Measurements from ENCODE around the gene MAP4K4. TPM values are rescaled to one million over a fixed set of nuclear protein-coding genes. Genes with fewer than 3 reads are reported as not detected.
"Not testable (repeated sequence)": the region's sequence is repeated elsewhere in the genome, so short reads cannot be mapped to it uniquely, and the experiment has no call there.

MAP4K4 gene
- total and polyA plus RNA-seq, 2 experiments from 2014 or later: 20.3 to 115 TPM

- no peak for TF ChIP-seq EZH2phosphoT487 (IDR thresholded peaks at IDR 0.05; ENCODE audit: insufficient read depth, low read depth)
Measured at GRCh38 chr2:101912545-101912944, 215.0 kb downstream of the MAP4K4 start.

DNA sequence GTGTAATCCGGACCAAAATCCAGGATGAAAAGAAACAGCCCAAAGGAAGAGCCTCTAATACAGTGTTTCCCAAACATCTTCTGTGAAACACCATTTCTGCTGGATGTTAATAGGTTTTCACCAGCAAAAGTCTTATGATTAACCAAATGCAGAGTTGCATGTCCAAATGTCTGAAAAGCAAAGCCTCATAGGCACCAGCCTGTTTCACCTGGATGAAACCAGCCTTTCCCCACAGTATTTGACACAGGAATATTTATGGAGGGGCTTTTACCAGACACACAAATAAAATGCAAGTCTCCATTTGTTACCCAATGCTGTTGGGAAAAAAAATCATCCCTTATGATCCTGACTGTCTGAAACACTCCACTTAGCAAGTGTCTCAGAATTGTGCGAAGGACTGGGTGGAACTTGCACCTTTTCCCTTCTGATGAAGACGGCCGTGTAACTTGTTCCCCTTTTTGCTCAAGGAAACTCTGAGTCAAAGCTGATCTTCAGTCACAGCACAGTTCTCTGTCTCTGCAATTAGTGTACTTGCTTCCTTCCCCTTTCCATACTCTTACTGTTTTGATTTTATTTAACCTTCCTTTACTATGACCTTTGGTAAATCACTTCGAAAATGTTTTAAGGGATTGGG lies 223.9 kb downstream of the MAP4K4 start:
- Histone ChIP-seq H3K9me2 (ENCODE audit: insufficient read depth) (no peaks in the 10 kb centered on the region), H3F3A (ENCODE audit: insufficient read depth) (no peaks in the 10 kb centered on the region), H3K79me2 (ENCODE audit: insufficient read depth) (no peaks in the 10 kb centered on the region), H3K4me1 (ENCODE audit: insufficient read depth) (no peaks in the 10 kb centered on the region), H2AFZ (no peak overlapping the region), H3K27ac (no peak overlapping the region), H3K36me3 (ENCODE audit: low read depth) (no peaks in the 10 kb centered on the region), H3K9ac (no peak overlapping the region), H3K4me2 (ENCODE audit: unreplicated experiment) (no peak overlapping the region), H3K4me3 (no peak overlapping the region), H3K9me3 (ENCODE audit: low read depth) (peaks cover 2% of the 10 kb centered on the region), H3K27me3 (replicated peaks; ENCODE audit: insufficient read depth) (no peaks in the 10 kb centered on the region), H4K20me1 (ENCODE audit: insufficient read depth) (no peaks in the 10 kb centered on the region)
- in situ Hi-C loops (cut with MboI): loop anchor here (25.0 kb wide), 1 partner anchor 516 kb away; no protein-coding TSS in a partner anchor
- no peak for TF ChIP-seq EZH2 (IDR thresholded peaks at IDR 0.05; ENCODE audit: insufficient read depth, poor library complexity, severe bottlenecking)
- TF ChIP-seq EZH2phosphoT487 (IDR thresholded peaks at IDR 0.05; ENCODE audit: insufficient read depth, low read depth): no peak
- DNase-seq: no peak
- 86 to 90% methylated on average over 5 of the region's 5 CpGs for WGBS, 2 experiments (ENCODE audit: low coverage in 1 of 2, low lambda C conversion rate in 2 of 2, missing lambda C conversion rate in 2 of 2)

More at GRCh38 chr2:101912545-101912944, 215.0 kb downstream of the MAP4K4 start:
- Histone ChIP-seq H3F3A (ENCODE audit: insufficient read depth) (no peaks in the 10 kb centered on the region), H3K9ac (no peak overlapping the region), H3K4me1 (ENCODE audit: insufficient read depth) (no peaks in the 10 kb centered on the region), H3K27me3 (replicated peaks; ENCODE audit: insufficient read depth) (no peaks in the 10 kb centered on the region), H3K79me2 (ENCODE audit: insufficient read depth) (no peaks in the 10 kb centered on the region), H4K20me1 (ENCODE audit: insufficient read depth) (no peaks in the 10 kb centered on the region), H3K4me2 (ENCODE audit: unreplicated experiment) (no peak overlapping the region), H3K36me3 (ENCODE audit: low read depth) (no peaks in the 10 kb centered on the region), H3K9me2 (ENCODE audit: insufficient read depth) (no peaks in the 10 kb centered on the region), H3K4me3 (no peak overlapping the region), H3K27ac (no peak overlapping the region), H2AFZ (no peak overlapping the region), H3K9me3 (ENCODE audit: low read depth) (peaks cover 6% of the 10 kb centered on the region)
- in situ Hi-C loops (cut with MboI): loop anchor here (25.0 kb wide), 1 partner anchor 525 kb away; no protein-coding TSS in a partner anchor
- DNase-seq: no peak
- WGBS, 2 experiments (ENCODE audit: low coverage in 1 of 2, low lambda C conversion rate in 2 of 2, missing lambda C conversion rate in 2 of 2): 95% methylated on average over 2 of the region's 2 CpGs

GRCh38 chr2:101921953-101922325 lies 224.4 kb downstream of the MAP4K4 start:
- no peaks in the 10 kb centered on the region for H3K4me1 ChIP-seq (ENCODE audit: insufficient read depth)
- in situ Hi-C loops (cut with MboI): loop anchor here (25.0 kb wide), 1 partner anchor 515 kb away; no protein-coding TSS in a partner anchor
- no peak for DNase-seq
- H3K9ac ChIP-seq: no peak overlapping the region
- no peaks in the 10 kb centered on the region for H3K27me3 ChIP-seq (replicated peaks; ENCODE audit: insufficient read depth)
- no peak overlapping the region for H2AFZ ChIP-seq
- H3K27ac ChIP-seq: no peak overlapping the region
- no peak overlapping the region for H3K4me3 ChIP-seq
- no peaks in the 10 kb centered on the region for H3K79me2 ChIP-seq (ENCODE audit: insufficient read depth)
- peaks cover 2% of the 10 kb centered on the region for H3K9me3 ChIP-seq (ENCODE audit: low read depth)
- no peaks in the 10 kb centered on the region for H3F3A ChIP-seq (ENCODE audit: insufficient read depth)
- H3K4me2 ChIP-seq (ENCODE audit: unreplicated experiment): no peak overlapping the region
- TF ChIP-seq EZH2phosphoT487 (IDR thresholded peaks at IDR 0.05; ENCODE audit: insufficient read depth, low read depth) (no peak), EZH2 (IDR thresholded peaks at IDR 0.05; ENCODE audit: insufficient read depth, poor library complexity, severe bottlenecking) (no peak)
- no peaks in the 10 kb centered on the region for H3K9me2 ChIP-seq (ENCODE audit: insufficient read depth)
- H3K36me3 ChIP-seq (ENCODE audit: low read depth): no peaks in the 10 kb centered on the region
- H4K20me1 ChIP-seq (ENCODE audit: insufficient read depth): no peaks in the 10 kb centered on the region
- WGBS, 2 experiments (ENCODE audit: low coverage in 1 of 2, low lambda C conversion rate in 2 of 2, missing lambda C conversion rate in 2 of 2): 84 to 88% methylated on average over 2 of the region's 2 CpGs

- not testable (repeated sequence) for H3F3A ChIP-seq (ENCODE audit: insufficient read depth); H3K79me2 ChIP-seq (ENCODE audit: insufficient read depth); DNase-seq; H3K4me3 ChIP-seq; H4K20me1 ChIP-seq (ENCODE audit: insufficient read depth); H3K9me3 ChIP-seq (ENCODE audit: low read depth); H3K27me3 ChIP-seq (replicated peaks; ENCODE audit: insufficient read depth); H2AFZ ChIP-seq; H3K4me2 ChIP-seq (ENCODE audit: unreplicated experiment); H3K27ac ChIP-seq; H3K36me3 ChIP-seq (ENCODE audit: low read depth); H3K9ac ChIP-seq; H3K9me2 ChIP-seq (ENCODE audit: insufficient read depth); H3K4me1 ChIP-seq (ENCODE audit: insufficient read depth)
- in situ Hi-C loops (cut with MboI): loop anchor here (25.0 kb wide), 1 partner anchor 513 kb away; no protein-coding TSS in a partner anchor
Measured at GRCh38 chr2:101924311-101924710, 226.8 kb downstream of the MAP4K4 start.

DNA sequence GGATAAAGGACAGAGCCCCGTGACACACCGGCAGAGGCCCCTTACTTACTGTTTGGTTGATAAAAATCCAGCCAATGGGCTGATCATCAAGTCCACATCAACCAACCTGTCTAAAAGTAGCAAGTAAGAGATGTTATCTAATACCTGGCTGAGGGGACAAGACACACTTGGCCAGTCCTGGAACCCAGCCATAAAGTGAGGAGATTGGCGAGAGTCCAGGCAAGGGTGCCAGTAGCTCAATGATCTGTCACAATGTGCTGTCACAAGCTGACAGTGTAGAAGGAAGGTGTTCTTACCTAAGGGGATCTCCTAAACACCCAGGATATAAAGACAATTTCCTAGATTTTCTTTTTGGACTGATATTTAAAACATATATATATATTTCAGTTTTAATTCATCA lies 232.5 kb downstream of the MAP4K4 start:
- Histone ChIP-seq H2AFZ (no peak overlapping the region), H3K27ac (no peak overlapping the region), H3K9ac (no peak overlapping the region), H3K36me3 (ENCODE audit: low read depth) (no peaks in the 10 kb centered on the region), H3K27me3 (replicated peaks; ENCODE audit: insufficient read depth) (no peaks in the 10 kb centered on the region), H3F3A (ENCODE audit: insufficient read depth) (no peaks in the 10 kb centered on the region), H3K9me3 (ENCODE audit: low read depth) (no peaks in the 10 kb centered on the region), H3K4me2 (ENCODE audit: unreplicated experiment) (no peak overlapping the region), H3K79me2 (ENCODE audit: insufficient read depth) (no peaks in the 10 kb centered on the region), H4K20me1 (ENCODE audit: insufficient read depth) (no peaks in the 10 kb centered on the region), H3K9me2 (ENCODE audit: insufficient read depth) (no peaks in the 10 kb centered on the region), H3K4me1 (ENCODE audit: insufficient read depth) (no peaks in the 10 kb centered on the region), H3K4me3 (no peak overlapping the region)
- TF ChIP-seq EZH2 (IDR thresholded peaks at IDR 0.05; ENCODE audit: insufficient read depth, poor library complexity, severe bottlenecking) (no peak), EZH2phosphoT487 (IDR thresholded peaks at IDR 0.05; ENCODE audit: insufficient read depth, low read depth) (no peak)
- in situ Hi-C loops (cut with MboI): no loop called here
- no peak for DNase-seq
- 76 to 82% methylated on average over 3 of the region's 3 CpGs for WGBS, 2 experiments (ENCODE audit: low coverage in 1 of 2, low lambda C conversion rate in 2 of 2, missing lambda C conversion rate in 2 of 2)

Data from GM23248 (cell line).